GM12864 (cell line): ENCODE data around the gene ANKRD29.

Experiments used
- DNase-seq: peaks from one replicate; pipeline ENCODE4 v3.0.0-alpha.2; 2011; ENCODE audit warnings: low read depth
- H3K4me3 ChIP-seq: 2 replicates; pipeline ENCODE4 v1.5.1; 2011; ENCODE audit warnings: mild to moderate bottlenecking, low read depth, low read length, control low read depth
- TF ChIP-seq, protein P1 (sequence below): IDR thresholded peaks from 2 replicates; pipeline ENCODE4 v1.5.1; 2011; ENCODE audit warnings: low read depth, mild to moderate bottlenecking, moderate library complexity, low read length, control low read depth, inconsistent platforms; ENCODE audit errors: missing control alignments

Gene ANKRD29, protein sequence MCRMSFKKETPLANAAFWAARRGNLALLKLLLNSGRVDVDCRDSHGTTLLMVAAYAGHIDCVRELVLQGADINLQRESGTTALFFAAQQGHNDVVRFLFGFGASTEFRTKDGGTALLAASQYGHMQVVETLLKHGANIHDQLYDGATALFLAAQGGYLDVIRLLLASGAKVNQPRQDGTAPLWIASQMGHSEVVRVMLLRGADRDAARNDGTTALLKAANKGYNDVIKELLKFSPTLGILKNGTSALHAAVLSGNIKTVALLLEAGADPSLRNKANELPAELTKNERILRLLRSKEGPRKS

GRCh38 chr18:23662309-23663263, at the start of gene ANKRD29:
ANKRD29 (minus strand) TSS chr18:23662911; CDS start chr18:23662730, 181 bp downstream.
- peak within 1 kb of the TSS; percentile 27 for H3K4me3 ChIP-seq
- TF ChIP-seq, protein P1, sequence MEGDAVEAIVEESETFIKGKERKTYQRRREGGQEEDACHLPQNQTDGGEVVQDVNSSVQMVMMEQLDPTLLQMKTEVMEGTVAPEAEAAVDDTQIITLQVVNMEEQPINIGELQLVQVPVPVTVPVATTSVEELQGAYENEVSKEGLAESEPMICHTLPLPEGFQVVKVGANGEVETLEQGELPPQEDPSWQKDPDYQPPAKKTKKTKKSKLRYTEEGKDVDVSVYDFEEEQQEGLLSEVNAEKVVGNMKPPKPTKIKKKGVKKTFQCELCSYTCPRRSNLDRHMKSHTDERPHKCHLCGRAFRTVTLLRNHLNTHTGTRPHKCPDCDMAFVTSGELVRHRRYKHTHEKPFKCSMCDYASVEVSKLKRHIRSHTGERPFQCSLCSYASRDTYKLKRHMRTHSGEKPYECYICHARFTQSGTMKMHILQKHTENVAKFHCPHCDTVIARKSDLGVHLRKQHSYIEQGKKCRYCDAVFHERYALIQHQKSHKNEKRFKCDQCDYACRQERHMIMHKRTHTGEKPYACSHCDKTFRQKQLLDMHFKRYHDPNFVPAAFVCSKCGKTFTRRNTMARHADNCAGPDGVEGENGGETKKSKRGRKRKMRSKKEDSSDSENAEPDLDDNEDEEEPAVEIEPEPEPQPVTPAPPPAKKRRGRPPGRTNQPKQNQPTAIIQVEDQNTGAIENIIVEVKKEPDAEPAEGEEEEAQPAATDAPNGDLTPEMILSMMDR = no peak

GRCh38 chr18:23712445-23712844, 49.7 kb upstream of the ANKRD29 start:
- DNase-seq = no peak
- TF ChIP-seq, protein P1 = no peak
- H3K4me3 ChIP-seq = no peak overlapping the region

More at GRCh38 chr18:23662309-23663263, at the start of gene ANKRD29:
- DNase-seq = no peak

- no peak overlapping the region for H3K4me3 ChIP-seq
- no peak for DNase-seq
- TF ChIP-seq, protein P1 = no peak
These were observed 48.7 kb upstream of the ANKRD29 start for GRCh38 chr18:23711426-23711825.

DNA sequence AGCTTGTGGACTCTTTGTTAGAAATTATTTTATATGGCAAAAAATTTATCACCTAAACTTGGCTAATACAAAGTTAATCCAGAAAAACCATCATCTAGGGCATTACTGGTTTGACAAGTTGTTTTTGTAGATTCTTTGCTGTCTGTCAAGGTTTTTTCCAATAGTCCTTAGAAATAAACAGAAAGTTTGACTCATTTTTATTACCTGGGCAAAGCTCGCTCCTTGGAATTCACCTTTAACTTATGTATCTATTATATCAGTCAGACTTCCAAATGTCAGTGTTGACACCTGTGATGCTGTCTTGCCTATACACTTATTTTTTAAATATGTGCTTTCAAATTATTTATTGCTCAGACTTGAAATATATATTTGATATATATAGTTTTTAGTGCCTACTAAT, 48.2 kb upstream of the ANKRD29 start:
- TF ChIP-seq, protein P1 = no peak
- DNase-seq = no peak

DNA sequence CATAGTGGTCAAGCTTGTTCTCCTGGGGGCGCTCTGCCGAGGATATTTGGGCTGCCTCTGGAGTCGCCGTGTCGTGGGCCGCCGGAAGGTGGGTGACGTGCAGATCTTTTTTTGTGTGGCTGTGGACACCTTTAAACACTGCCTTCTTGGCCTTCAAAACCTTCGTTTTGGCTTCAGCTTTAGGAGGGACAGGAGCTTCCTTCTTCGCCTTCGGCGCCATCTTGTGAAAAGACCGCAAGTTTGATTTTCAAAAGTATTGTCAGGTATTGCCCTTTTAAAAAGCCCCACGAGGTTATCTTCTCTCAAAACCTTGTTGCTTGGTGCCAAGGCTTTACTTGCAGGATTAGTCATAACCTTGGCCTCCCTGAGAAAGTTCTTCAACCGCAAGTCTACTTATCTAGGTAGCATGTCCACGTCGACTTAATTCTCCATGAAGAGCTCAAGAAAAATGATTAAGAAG, 47.4 kb upstream of the ANKRD29 start:
- H3K4me3 ChIP-seq = no peak overlapping the region
- TF ChIP-seq, protein P1 = no peak
- DNase-seq = no peak

More for the DNA sequence above, 48.2 kb upstream of the ANKRD29 start:
- no peak overlapping the region for H3K4me3 ChIP-seq

DNA sequence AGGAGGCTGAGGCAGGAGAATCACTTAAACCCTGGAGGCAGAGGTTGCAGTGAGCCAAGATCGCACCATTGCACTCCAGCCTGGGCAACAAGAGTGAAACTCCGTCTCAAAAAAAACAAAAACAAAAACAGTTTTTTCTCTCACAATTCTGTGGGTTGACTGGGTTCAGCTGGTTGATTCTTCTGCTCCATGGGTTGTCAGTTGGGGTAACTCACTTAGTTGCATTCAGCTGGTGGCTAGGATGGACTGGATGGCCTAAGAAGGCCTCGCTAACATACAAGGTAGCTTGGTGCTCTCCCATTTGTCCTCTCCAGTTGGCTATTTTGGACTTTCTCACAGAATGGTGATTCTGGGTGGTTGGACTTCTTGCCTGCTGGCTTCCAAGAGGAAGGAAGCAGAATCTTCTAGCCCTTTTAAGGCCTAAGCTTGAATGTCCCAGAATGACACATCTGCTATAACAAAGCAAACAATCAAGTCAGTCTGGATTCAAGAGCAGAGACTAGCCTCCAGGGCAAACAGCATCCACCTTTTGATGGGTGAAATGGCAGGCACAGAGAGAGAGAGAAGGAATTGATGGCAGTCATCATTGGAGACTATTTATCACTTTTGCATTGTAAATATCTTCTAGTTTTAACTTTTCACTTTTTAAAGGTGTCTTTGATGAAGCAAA, 44.4 kb upstream of the ANKRD29 start:
- TF ChIP-seq, protein P1 = no peak
- no peak for DNase-seq
- no peak overlapping the region for H3K4me3 ChIP-seq
